ENCODE measurements around the gene TSLP. TPM values are rescaled to one million over a fixed set of nuclear protein-coding genes. Genes with fewer than 3 reads are reported as not detected.

The TSLP gene
- total RNA-seq, 3 donors from 2014 or later (not counting 1 experiment from before 2014, with no cell fraction given), result not detected

DNA sequence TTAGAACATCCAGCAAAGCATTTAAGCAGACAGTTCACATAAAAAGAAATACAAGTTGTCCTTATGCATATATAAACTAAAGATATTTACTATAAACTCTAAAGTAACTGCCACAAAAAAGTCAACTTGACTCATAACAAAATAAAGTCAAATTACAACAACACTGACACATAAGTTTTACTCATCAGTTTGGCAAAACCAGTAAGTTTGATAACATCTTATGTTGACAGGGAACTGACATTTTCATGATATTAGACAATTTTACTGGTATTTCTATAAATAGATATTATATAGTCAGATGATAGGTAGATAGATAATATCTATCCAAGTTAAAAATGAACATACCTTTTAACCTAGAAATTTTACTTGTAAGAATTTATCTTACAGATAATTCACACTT, 9.9 kb upstream of the TSLP start:
- no peaks in the 10 kb centered on the region for H3K9me3 Mint-ChIP-seq
- H3K36me3 ChIP-seq (ENCODE audit: control insufficient read depth, insufficient read depth, low read length), result no peaks in the 10 kb centered on the region
- H3K27me3 ChIP-seq (ENCODE audit: control insufficient read depth, insufficient read depth, low read length), result peaks cover 9% of the 10 kb centered on the region
- peaks cover 2% of the 10 kb centered on the region for H3K9me3 ChIP-seq (ENCODE audit: control insufficient read depth, insufficient read depth, low read length)
- no peak overlapping the region for H3K4me3 ChIP-seq (ENCODE audit: low read length)
- TF ChIP-seq, protein P1, sequence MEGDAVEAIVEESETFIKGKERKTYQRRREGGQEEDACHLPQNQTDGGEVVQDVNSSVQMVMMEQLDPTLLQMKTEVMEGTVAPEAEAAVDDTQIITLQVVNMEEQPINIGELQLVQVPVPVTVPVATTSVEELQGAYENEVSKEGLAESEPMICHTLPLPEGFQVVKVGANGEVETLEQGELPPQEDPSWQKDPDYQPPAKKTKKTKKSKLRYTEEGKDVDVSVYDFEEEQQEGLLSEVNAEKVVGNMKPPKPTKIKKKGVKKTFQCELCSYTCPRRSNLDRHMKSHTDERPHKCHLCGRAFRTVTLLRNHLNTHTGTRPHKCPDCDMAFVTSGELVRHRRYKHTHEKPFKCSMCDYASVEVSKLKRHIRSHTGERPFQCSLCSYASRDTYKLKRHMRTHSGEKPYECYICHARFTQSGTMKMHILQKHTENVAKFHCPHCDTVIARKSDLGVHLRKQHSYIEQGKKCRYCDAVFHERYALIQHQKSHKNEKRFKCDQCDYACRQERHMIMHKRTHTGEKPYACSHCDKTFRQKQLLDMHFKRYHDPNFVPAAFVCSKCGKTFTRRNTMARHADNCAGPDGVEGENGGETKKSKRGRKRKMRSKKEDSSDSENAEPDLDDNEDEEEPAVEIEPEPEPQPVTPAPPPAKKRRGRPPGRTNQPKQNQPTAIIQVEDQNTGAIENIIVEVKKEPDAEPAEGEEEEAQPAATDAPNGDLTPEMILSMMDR (IDR thresholded peaks at IDR 0.05), result no peak
- no peak overlapping the region for H3K27ac Mint-ChIP-seq
- H3K36me3 Mint-ChIP-seq, result no peaks in the 10 kb centered on the region
- no peaks in the 10 kb centered on the region for H3K4me1 Mint-ChIP-seq
- H3K4me1 ChIP-seq (ENCODE audit: control insufficient read depth, insufficient read depth, low read length), result no peaks in the 10 kb centered on the region
- H3K27me3 Mint-ChIP-seq (ENCODE audit: low read depth in 2 of 2), result peaks cover 3 to 6% of the 10 kb centered on the region in 2 donors
- intact Hi-C loops (cut with micrococcal nuclease), result no loop called here
- H3K27ac ChIP-seq (ENCODE audit: low read length), result no peak overlapping the region
- ATAC-seq (no peak), DNase-seq (no peak)
- H3K4me3 Mint-ChIP-seq, result no peak overlapping the region

DNA sequence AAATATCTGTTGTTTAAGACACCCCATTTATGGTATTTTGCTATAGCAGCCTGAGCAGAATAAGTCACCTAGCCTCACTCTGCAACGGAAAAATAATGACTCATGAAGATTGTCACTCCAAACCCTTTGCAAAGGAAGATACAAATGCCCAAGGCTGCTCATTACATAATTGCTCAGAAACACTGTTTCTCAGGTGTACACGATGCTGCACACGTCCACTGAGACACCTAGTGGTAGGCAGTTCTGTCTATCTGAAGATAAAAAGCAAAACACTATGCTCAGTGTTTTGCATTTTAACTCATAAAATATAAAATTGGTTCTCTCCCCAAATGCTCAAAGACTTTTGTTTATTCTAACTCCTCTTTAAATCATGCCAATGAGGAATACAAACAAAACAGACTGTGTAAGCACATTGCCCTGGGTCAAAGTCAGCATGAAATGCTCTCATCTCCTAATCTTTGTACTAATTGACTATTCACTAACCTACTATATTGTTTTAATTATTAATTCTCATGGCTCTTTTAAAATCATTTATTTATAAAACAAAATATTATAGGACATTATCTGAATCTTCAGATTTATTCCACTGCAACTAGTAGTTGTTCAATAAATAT, 7.7 kb upstream of the TSLP start:
- Histone ChIP-seq H3K4me3 (ENCODE audit: low read length) (no peak overlapping the region), H3K4me1 (ENCODE audit: control insufficient read depth, insufficient read depth, low read length) (no peaks in the 10 kb centered on the region), H3K36me3 (ENCODE audit: control insufficient read depth, insufficient read depth, low read length) (no peaks in the 10 kb centered on the region), H3K27me3 (ENCODE audit: control insufficient read depth, insufficient read depth, low read length) (peaks cover 18% of the 10 kb centered on the region), H3K9me3 (ENCODE audit: control insufficient read depth, insufficient read depth, low read length) (peaks cover 2% of the 10 kb centered on the region), H3K27ac (ENCODE audit: low read length) (no peak overlapping the region)
- H3K27ac Mint-ChIP-seq, result no peak overlapping the region
- ATAC-seq (no peak), DNase-seq (peak in 1 of 2 donors; percentile 14)
- peaks cover 19 to 23% of the 10 kb centered on the region in 2 donors for H3K27me3 Mint-ChIP-seq (ENCODE audit: low read depth in 2 of 2)
- 68% methylated on average over 3 of the region's 3 CpGs for WGBS (ENCODE audit: insufficient coverage)
- H3K4me3 Mint-ChIP-seq, result no peak overlapping the region
- TF ChIP-seq, protein P1 (IDR thresholded peaks at IDR 0.05), result no peak
- no peaks in the 10 kb centered on the region for H3K9me3 Mint-ChIP-seq
- H3K4me1 Mint-ChIP-seq, result no peaks in the 10 kb centered on the region
- H3K36me3 Mint-ChIP-seq, result no peaks in the 10 kb centered on the region
- intact Hi-C loops (cut with micrococcal nuclease), result no loop called here

DNA sequence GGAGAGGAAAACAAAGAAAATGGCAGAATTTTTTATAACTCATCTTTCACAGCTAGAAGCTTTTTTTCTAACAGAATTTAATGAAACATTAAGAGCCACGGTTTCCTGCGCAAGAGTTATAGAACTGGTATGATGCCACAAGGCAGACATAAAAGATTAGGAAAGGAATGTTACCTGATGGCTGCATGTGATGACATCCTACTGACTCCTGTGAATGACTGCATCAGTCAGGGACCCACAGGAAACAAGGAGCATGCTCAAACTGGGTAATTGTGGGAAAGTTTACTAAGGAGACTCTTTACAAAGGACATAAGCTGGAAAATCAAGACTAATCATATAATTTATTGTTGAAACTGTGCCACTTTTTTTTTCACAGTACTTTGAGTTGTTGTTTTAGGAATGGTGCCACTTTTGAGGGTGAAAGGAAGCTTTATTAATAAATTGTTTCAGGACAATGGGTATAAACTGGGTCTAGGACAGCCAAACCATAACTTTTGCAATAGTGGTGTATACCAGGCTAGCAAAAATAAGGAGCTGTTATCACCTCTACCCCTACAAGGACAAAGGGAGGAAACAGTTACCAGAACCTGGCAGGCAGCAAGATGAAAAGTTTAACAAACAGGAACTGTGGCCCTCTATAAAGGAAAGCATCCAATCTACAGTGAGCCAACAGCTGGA, 5.1 kb upstream of the TSLP start:
- Histone ChIP-seq H3K36me3 (ENCODE audit: control insufficient read depth, insufficient read depth, low read length) (no peaks in the 10 kb centered on the region), H3K4me3 (ENCODE audit: low read length) (no peak overlapping the region), H3K27me3 (ENCODE audit: control insufficient read depth, insufficient read depth, low read length) (peaks cover 31% of the 10 kb centered on the region), H3K27ac (ENCODE audit: low read length) (no peak overlapping the region), H3K9me3 (ENCODE audit: control insufficient read depth, insufficient read depth, low read length) (no peaks in the 10 kb centered on the region), H3K4me1 (ENCODE audit: control insufficient read depth, insufficient read depth, low read length) (no peaks in the 10 kb centered on the region)
- Mint-ChIP-seq H3K36me3 (no peaks in the 10 kb centered on the region), H3K9me3 (no peaks in the 10 kb centered on the region), H3K27ac (no peak overlapping the region), H3K4me3 (no peak overlapping the region), H3K27me3 (ENCODE audit: low read depth in 2 of 2) (peaks cover 38 to 44% of the 10 kb centered on the region in 2 donors), H3K4me1 (no peaks in the 10 kb centered on the region)
- DNase-seq (no peak), ATAC-seq (no peak)
- intact Hi-C loops (cut with micrococcal nuclease), result no loop called here
- TF ChIP-seq, protein P1 (IDR thresholded peaks at IDR 0.05), result no peak
- 90% methylated on average over 2 of the region's 2 CpGs for WGBS (ENCODE audit: insufficient coverage)
